GM12872 (cell line): ENCODE results near the gene OFD1.

ENCODE experiments used
- TF ChIP-seq, protein P1 (sequence below): IDR thresholded peaks from 3 replicates; pipeline ENCODE4 v1.5.1; 2011; ENCODE audit warnings: low read depth, mild to moderate bottlenecking, low read length, moderate library complexity; ENCODE audit not compliant: insufficient read depth

Gene OFD1

DNA sequence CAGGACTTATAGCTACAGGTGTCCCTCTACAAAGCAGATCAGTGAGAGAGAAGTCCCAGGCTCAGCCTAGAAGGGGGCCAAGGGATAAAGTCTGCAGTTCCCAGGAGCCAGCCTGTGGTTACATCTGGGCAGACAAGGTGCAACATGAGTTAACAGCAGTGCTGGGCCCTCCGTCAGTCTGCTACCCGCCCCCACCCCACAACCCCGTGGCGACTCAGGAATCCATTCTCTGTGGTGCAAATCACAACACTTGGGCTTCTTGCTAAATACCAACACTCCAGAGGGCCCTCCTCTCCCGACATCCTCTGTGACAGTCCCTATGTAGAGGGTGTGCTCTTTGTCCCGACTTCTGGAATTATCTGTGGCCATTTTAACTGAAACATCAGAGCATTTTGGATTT lies 68.6 kb downstream of the OFD1 start:
- TF ChIP-seq, protein P1, sequence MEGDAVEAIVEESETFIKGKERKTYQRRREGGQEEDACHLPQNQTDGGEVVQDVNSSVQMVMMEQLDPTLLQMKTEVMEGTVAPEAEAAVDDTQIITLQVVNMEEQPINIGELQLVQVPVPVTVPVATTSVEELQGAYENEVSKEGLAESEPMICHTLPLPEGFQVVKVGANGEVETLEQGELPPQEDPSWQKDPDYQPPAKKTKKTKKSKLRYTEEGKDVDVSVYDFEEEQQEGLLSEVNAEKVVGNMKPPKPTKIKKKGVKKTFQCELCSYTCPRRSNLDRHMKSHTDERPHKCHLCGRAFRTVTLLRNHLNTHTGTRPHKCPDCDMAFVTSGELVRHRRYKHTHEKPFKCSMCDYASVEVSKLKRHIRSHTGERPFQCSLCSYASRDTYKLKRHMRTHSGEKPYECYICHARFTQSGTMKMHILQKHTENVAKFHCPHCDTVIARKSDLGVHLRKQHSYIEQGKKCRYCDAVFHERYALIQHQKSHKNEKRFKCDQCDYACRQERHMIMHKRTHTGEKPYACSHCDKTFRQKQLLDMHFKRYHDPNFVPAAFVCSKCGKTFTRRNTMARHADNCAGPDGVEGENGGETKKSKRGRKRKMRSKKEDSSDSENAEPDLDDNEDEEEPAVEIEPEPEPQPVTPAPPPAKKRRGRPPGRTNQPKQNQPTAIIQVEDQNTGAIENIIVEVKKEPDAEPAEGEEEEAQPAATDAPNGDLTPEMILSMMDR: no peak

DNA sequence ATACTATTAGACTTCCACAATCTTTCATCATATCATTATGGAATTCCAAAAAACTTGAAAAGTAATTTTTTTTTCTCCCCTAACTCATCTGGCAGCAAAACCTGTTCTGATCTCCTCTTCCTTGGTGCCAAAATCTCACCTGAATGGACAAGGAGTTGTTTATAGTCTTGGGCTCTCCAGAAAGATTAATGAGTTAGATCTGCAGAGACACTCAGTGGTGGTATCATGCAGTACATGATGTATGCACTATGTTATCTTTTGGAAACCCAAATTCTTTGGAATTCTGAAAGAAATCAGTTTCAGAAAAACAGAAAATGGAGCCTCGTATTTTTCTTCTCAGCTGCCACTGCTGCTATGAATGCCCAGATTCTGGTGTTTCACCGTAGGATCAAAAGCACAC lies 70.7 kb downstream of the OFD1 start:
- TF ChIP-seq, protein P1: no peak

DNA sequence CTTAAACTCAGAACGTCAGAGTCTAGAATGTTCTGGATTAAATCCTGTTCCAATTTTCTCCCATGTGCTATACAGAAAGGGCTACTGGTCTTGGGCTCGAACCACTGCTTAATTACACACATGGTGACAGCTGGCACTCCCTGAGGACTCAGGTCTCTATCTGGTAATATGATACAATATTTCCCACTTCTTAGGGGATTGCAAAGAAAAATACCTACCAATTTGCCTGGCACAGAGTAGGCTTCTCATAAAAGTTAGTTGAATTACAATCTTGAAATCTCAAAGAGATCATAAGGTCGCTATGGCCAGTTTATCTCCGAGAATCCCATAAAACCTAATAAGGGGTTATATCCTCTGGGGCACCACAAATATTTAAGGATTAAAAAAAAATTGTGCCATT lies 73.7 kb downstream of the OFD1 start:
- TF ChIP-seq, protein P1: no peak

DNA sequence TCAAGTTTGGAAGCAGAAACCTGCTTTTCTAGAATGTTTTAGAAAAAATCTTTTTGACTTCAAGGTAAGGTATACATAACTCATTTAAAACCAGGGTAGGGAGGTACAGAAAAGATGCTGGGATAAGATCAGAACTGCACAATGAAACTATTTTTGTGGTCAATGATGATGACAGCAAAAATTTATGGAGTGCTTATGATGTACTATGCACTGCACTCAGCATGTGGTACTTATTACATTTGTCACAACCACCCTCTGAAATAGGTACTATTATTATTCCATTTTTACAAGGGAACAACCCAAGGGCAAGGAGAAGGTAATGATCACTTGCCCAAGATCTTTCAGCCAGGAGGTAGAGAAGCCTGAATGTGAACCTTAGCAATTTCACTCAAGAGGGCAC lies 74.3 kb downstream of the OFD1 start:
- TF ChIP-seq, protein P1: no peak

DNA sequence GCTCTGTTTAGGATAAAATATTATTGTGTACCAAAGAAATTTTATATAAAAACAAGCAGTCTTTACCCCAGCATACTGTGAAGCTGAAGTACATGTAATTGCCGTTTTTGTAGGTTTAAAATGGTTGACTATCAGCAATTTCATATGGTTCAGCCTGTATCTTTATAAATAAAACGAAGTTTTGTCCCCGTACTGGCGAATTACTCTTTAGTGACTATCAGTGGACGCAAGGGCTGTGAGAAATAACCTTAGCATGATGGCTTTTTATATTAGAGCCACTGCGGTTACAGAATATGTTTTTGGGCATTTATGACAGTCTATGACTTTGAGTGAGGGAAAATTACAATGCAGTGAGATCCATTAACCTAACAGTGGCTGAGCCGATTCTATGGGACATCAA lies 81.1 kb downstream of the OFD1 start:
- TF ChIP-seq, protein P1: no peak

DNA sequence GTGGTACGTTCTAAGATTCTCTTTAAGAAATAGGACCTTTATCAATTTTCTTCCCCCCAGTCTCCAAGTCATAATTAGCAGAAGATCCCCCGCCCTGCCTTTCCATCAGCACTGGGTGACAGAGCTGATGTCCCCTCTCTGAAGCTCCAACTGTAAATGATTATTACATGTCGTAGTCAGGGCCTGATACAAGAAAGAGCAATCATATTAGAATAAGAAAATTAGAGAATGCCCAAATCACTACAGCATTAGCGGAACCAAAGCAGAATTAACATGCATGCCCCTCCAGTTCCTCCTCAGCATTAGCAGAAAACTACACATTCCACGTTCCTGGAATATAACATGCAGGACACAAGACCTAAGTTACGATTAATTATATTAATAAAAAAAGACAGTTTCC lies 81.6 kb downstream of the OFD1 start:
- TF ChIP-seq, protein P1: no peak

DNA sequence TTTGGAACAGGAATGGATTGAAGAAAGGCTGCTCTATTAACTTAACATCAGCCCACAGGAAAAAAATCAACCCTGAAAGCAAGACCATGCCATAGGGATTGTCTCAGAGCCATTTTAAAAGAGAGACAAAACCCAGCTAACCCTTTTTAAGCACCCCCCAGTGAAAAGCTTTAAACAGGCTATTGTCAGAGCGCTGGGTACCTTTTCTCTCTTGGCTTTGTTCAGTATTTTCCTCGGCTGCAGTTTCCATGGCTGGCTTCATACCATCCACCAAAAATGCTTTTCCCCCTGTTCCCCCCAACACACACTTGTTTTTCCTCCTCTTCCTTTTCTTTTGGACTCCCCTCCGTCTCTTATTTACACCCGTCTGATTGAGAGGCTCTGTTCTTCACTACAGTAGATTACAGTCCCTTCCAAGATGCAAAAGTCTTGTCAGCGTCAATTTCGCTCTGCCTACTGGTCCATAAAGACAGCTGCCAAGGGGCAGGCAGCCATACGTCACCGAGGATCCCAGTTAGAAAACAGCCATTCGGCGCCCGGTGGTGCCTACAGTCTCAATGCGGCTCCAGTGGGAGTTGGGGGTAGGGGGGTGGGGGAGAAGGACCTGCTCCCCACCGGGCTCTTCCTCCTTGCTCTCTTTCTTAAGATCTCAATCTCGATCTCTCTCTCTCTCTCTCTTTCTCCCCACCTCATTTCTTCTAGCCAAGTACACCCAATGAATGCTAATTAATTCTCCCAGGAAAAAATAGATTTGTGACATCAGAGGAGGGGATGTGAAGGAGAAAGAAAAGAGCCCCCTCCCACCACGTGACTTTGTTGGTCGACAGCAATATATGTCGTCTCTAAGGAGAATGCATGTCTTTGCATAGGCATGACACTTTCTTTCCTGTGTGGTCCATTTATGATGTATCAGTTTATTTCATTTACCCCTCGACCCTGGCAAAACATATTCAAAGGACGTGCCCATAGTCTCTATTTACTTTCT lies 82.4 kb downstream of the OFD1 start, which contains the start of gene GPM6B:
Gene GPM6B (minus strand): TSS at position 451 of the 985 bp plus-strand sequence. CDS start 189 bp downstream, at position 262.
- TF ChIP-seq, protein P1: no peak
